CD14-positive monocyte (primary cell): ENCODE results near the gene TFAP2E. TPM values are rescaled to one million over a fixed set of nuclear protein-coding genes. Genes with fewer than 3 reads are reported as not detected.
"Not testable (repeated sequence)": the region's sequence is repeated elsewhere in the genome, so short reads cannot be mapped to it uniquely, and the experiment has no call there.

Source experiments
- DNase-seq, 3 donors: peaks; one replicate each; pipeline ENCODE4 v3.0.0-alpha.2; 2011 to 2022
- H2AFZ ChIP-seq: 2 replicates; pipeline ENCODE4 v1.6.0; 2012; ENCODE audit warnings: mild to moderate bottlenecking, low read depth, low read length, inconsistent platforms; ENCODE audit not compliant: insufficient read depth, poor library complexity, severe bottlenecking
- H3K27ac ChIP-seq, 2 donors: 1 replicate in 1 of 2; 2 replicates in 1 of 2; pipeline ENCODE4 v1.5.1; 2012 to 2013; ENCODE audit warnings: low read length in 2 of 2, control low read depth in 1 of 2, inconsistent platforms in 1 of 2, low read depth in 1 of 2, mild to moderate bottlenecking in 1 of 2
- H3K27me3 ChIP-seq, 2 donors: one replicate each; pipeline versions ENCODE4 v1.6.0 to v1.6.1; 2011 to 2013; ENCODE audit warnings: low read length in 2 of 2; ENCODE audit not compliant: control insufficient read depth in 2 of 2, insufficient read depth in 2 of 2
- H3K36me3 ChIP-seq, 2 donors: replicated peaks in 1 of 2; 1 replicate in 1 of 2; 2 replicates in 1 of 2; pipeline versions ENCODE4 v1.5.1 to v1.6.1; 2012 to 2013; ENCODE audit warnings: low read length in 2 of 2, control low read depth in 1 of 2, inconsistent platforms in 1 of 2, mild to moderate bottlenecking in 1 of 2; ENCODE audit not compliant: insufficient read depth in 2 of 2, control insufficient read depth in 1 of 2
- H3K4me1 ChIP-seq, 2 donors: 1 replicate in 1 of 2; 2 replicates in 1 of 2; pipeline versions ENCODE4 v1.5.1 to v1.6.1; 2012 to 2013; ENCODE audit warnings: low read length in 2 of 2, control low read depth in 1 of 2, inconsistent platforms in 1 of 2, mild to moderate bottlenecking in 1 of 2, moderate library complexity in 1 of 2; ENCODE audit not compliant: insufficient read depth in 2 of 2, control insufficient read depth in 1 of 2
- H3K4me2 ChIP-seq: replicated peaks from 2 replicates; pipeline ENCODE3; 2012; ENCODE audit warnings: low read length, moderate library complexity, mild to moderate bottlenecking; ENCODE audit not compliant: poor library complexity, severe bottlenecking; ENCODE audit errors: extremely low read depth
- H3K4me3 ChIP-seq, 3 experiments: fragments of 200-600 bp in 1 of 3; sonication (generic) in 1 of 3; replicated peaks in 1 of 3; 1 replicate in 2 of 3; 2 replicates in 1 of 3; pipeline ENCODE4 v1.5.1; 2011 to 2013; ENCODE audit warnings: low read length in 3 of 3, mild to moderate bottlenecking in 3 of 3, control low read depth in 2 of 3, low read depth in 2 of 3, inconsistent platforms in 1 of 3, moderate library complexity in 1 of 3
- H3K79me2 ChIP-seq: 2 replicates; pipeline ENCODE4 v1.6.0; 2012; ENCODE audit warnings: mild to moderate bottlenecking, control low read depth, inconsistent platforms, low read length, moderate library complexity; ENCODE audit not compliant: insufficient read depth
- H3K9ac ChIP-seq: 2 replicates; pipeline ENCODE4 v1.6.0; 2017; ENCODE audit warnings: low read length, mild to moderate bottlenecking; ENCODE audit not compliant: insufficient read depth, poor library complexity, severe bottlenecking
- H3K9me3 ChIP-seq, 2 donors: replicated peaks in 1 of 2; 1 replicate in 1 of 2; 2 replicates in 1 of 2; pipeline versions ENCODE4 v1.5.1 to v1.6.1; 2012 to 2013; ENCODE audit warnings: low read length in 2 of 2, control low read depth in 1 of 2; ENCODE audit not compliant: control insufficient read depth in 1 of 2, insufficient read depth in 1 of 2
- H4K20me1 ChIP-seq: 2 replicates; pipeline ENCODE4 v1.6.0; 2012; ENCODE audit warnings: mild to moderate bottlenecking, low read length, control low read depth, moderate library complexity; ENCODE audit not compliant: insufficient read depth
- H3K27ac Mint-ChIP-seq, 7 donors: one replicate each; pipeline ENCODE4 v1.8.0; 2020; ENCODE audit warnings: mild to moderate bottlenecking in 7 of 7, mixed read lengths in 7 of 7, moderate library complexity in 6 of 7, inconsistent platforms in 2 of 7
- H3K27me3 Mint-ChIP-seq, 3 donors: one replicate each; pipeline ENCODE4 v1.8.0; 2021 to 2022; ENCODE audit warnings: low read depth in 3 of 3, mild to moderate bottlenecking in 3 of 3, mixed read lengths in 3 of 3, moderate library complexity in 3 of 3, inconsistent platforms in 1 of 3
- H3K36me3 Mint-ChIP-seq, 2 donors: one replicate each; pipeline ENCODE4 v1.8.0; 2020; ENCODE audit warnings: mixed read lengths in 2 of 2, inconsistent platforms in 1 of 2, mild to moderate bottlenecking in 1 of 2
- H3K4me1 Mint-ChIP-seq: one replicate; pipeline ENCODE4 v1.8.0; 2020; ENCODE audit warnings: mild to moderate bottlenecking, mixed read lengths
- H3K4me3 Mint-ChIP-seq, 2 donors: one replicate each; pipeline ENCODE4 v1.8.0; 2020; ENCODE audit warnings: mild to moderate bottlenecking in 2 of 2, mixed read lengths in 2 of 2, moderate library complexity in 1 of 2
- H3K9me3 Mint-ChIP-seq, 7 donors: one replicate each; pipeline ENCODE4 v1.8.0; 2020 to 2022; ENCODE audit warnings: mixed read lengths in 7 of 7, mild to moderate bottlenecking in 6 of 7, moderate library complexity in 6 of 7, inconsistent platforms in 2 of 7
- WGBS: methylation state at CpG from one replicate; pipeline ENCODE4 v1.1.5; 2013; ENCODE audit warnings: missing lambda C conversion rate; ENCODE audit not compliant: insufficient coverage; 5-methylcytosine and 5-hydroxymethylcytosine counted together
- intact Hi-C, 2 donors: fragments of 100-400 bp; cut with micrococcal nuclease; formaldehyde crosslinking; loops; one replicate each; pipeline versions ENCODE4 v1.15.0 to v1.15.1; 2023
- polyA plus RNA-seq, 3 donors: library from polyadenylated mRNA; depleted of rRNA in 1 of 3; unstranded in 2 of 3; stranded (reverse) in 1 of 3; fragments of 300-500 nt in 2 of 3; fragments of >200 nt in 1 of 3; fragmentation: Illumina TruSeq in 2 of 3; gene quantifications; 1 replicate in 2 of 3; 2 replicates in 1 of 3; pipeline ENCODE4 v1.2.3, GENCODE V29; 2012 to 2021
- TF ChIP-seq, protein P1 (sequence below): fragments of 200-600 bp; IDR thresholded peaks from one replicate; pipeline ENCODE4 v1.8.0; 2022; ENCODE audit warnings: antibody characterized with exemption, mild to moderate bottlenecking

The TFAP2E gene
- polyA plus RNA-seq, 3 donors: 0.77 to 4.5 (median 1.5) TPM

DNA sequence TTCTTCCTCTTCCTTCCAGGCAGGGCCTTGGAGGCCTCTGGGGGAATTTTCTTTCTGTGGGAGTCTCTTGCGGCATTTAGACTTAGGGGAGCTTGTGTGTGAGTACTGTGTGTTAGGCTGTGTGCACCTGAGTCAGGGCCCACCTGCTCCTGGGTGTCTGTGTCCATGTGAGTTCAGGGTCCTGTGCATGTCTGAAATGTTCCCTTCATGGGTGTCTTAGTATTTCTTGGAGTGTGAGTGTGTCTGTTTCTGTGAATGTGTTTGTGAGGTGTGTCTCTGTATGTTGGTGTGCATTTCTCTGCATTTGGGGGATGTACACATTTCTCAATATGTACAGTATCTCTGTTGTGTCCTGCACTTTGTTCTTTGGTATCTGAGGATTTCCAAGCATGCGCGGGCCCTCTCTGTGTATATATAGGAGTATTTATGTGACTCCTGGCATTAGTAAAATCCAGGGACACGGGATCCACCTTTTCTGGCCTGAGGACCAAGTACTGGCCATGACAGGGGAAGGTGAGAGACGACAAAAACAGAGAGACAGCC, 2.4 kb downstream of the TFAP2E start:
- no peak overlapping the region for H2AFZ ChIP-seq
- H3K9ac ChIP-seq: no peak overlapping the region
- H4K20me1 ChIP-seq: no peaks in the 10 kb centered on the region
- peaks cover 6 to 29% of the 10 kb centered on the region in 2 donors for H3K27me3 ChIP-seq
- WGBS: 91% methylated on average over 5 of the region's 5 CpGs
- peak overlapping the region; percentile 22 to 94 for H3K4me3 Mint-ChIP-seq
- TF ChIP-seq, protein P1, sequence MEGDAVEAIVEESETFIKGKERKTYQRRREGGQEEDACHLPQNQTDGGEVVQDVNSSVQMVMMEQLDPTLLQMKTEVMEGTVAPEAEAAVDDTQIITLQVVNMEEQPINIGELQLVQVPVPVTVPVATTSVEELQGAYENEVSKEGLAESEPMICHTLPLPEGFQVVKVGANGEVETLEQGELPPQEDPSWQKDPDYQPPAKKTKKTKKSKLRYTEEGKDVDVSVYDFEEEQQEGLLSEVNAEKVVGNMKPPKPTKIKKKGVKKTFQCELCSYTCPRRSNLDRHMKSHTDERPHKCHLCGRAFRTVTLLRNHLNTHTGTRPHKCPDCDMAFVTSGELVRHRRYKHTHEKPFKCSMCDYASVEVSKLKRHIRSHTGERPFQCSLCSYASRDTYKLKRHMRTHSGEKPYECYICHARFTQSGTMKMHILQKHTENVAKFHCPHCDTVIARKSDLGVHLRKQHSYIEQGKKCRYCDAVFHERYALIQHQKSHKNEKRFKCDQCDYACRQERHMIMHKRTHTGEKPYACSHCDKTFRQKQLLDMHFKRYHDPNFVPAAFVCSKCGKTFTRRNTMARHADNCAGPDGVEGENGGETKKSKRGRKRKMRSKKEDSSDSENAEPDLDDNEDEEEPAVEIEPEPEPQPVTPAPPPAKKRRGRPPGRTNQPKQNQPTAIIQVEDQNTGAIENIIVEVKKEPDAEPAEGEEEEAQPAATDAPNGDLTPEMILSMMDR: no peak
- H3K27ac ChIP-seq: no peak overlapping the region
- intact Hi-C loops: loop anchor here in 1 of 2 donors (10.0 kb wide), 1 partner anchor 69 kb away; the partner anchor contains the start of gene PSMB2
- no peak for DNase-seq
- peaks cover 0 to 8% (median 0%) of the 10 kb centered on the region in 7 donors for H3K9me3 Mint-ChIP-seq
- peaks cover 4% of the 10 kb centered on the region for H3K79me2 ChIP-seq
- H3K27ac Mint-ChIP-seq: no peak overlapping the region
- peaks cover 29 to 38% (median 38%) of the 10 kb centered on the region in 3 donors for H3K27me3 Mint-ChIP-seq
- H3K4me3 ChIP-seq: peak overlapping the region in 1 of 3 experiments; percentile 97
- no peaks in the 10 kb centered on the region for H3K9me3 ChIP-seq
- H3K36me3 ChIP-seq: no peaks in the 10 kb centered on the region
- peak overlapping the region; percentile 99 for H3K4me2 ChIP-seq
- H3K36me3 Mint-ChIP-seq: peaks cover 10 to 28% of the 10 kb centered on the region in 2 donors
- H3K4me1 ChIP-seq: peaks cover 48 to 56% of the 10 kb centered on the region in 2 donors
- H3K4me1 Mint-ChIP-seq: peaks cover 40% of the 10 kb centered on the region

DNA sequence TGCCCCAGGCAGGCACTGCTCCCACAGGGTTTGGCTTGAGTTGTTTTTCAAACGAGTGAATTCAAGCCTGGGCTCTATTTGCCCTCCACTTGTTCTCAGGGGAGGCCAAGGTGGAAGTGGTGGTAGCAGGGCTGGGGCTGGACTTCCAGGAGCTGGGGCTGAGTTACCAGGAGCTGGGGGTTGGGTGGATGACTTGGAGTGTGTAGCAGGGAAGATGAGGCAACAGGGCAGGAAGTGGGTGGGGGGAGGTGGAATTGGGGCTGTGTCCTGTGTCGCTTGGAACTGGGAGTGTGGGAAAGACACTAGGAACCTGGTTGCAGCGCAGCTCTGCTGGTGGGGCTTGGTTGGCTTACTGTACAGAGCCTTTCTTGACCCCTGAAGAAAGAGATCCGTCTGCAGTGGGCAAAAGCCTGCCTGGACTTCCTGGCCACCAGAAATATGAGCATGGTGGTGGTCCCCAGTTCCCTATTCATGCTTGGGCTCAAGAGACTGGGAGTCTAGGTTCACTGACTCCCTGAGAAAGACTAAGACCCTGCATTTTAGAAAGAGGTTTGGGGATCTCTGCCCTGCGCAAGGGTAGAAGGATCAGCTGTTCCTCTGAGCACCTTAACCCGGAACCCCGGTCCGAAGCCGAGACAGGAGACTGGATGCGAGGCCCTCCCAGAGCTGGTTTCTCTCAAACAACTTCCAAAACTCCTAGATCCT, 3.1 kb downstream of the TFAP2E start:
- WGBS: 30% methylated on average over 10 of the region's 10 CpGs
- H3K9me3 ChIP-seq: no peaks in the 10 kb centered on the region
- H3K27me3 ChIP-seq: peaks cover 6 to 29% of the 10 kb centered on the region in 2 donors
- peaks cover 0 to 8% (median 0%) of the 10 kb centered on the region in 7 donors for H3K9me3 Mint-ChIP-seq
- H3K36me3 ChIP-seq: no peaks in the 10 kb centered on the region
- TF ChIP-seq, protein P1: no peak
- peak overlapping the region; percentile 39 to 97 (median 84) for H3K4me3 ChIP-seq
- H3K79me2 ChIP-seq: peaks cover 4% of the 10 kb centered on the region
- no peaks in the 10 kb centered on the region for H4K20me1 ChIP-seq
- peaks cover 7 to 25% of the 10 kb centered on the region in 2 donors for H3K36me3 Mint-ChIP-seq
- peaks cover 27 to 39% (median 38%) of the 10 kb centered on the region in 3 donors for H3K27me3 Mint-ChIP-seq
- peaks cover 48 to 58% of the 10 kb centered on the region in 2 donors for H3K4me1 ChIP-seq
- peak overlapping the region; percentile 99 for H3K4me2 ChIP-seq
- H3K4me1 Mint-ChIP-seq: peaks cover 45% of the 10 kb centered on the region
- peak overlapping the region; percentile 100 for H2AFZ ChIP-seq
- intact Hi-C loops: loop anchor here in 1 of 2 donors (10.0 kb wide), 1 partner anchor 69 kb away; the partner anchor contains the start of gene PSMB2
- H3K4me3 Mint-ChIP-seq: peak overlapping the region; percentile 94 to 96
- no peak overlapping the region for H3K27ac ChIP-seq
- DNase-seq: peak in 1 of 3 donors; percentile 12
- peak overlapping the region in 4 of 7 donors; percentile 10 to 82 (median 52) for H3K27ac Mint-ChIP-seq
- H3K9ac ChIP-seq: peak overlapping the region; percentile 79

DNA sequence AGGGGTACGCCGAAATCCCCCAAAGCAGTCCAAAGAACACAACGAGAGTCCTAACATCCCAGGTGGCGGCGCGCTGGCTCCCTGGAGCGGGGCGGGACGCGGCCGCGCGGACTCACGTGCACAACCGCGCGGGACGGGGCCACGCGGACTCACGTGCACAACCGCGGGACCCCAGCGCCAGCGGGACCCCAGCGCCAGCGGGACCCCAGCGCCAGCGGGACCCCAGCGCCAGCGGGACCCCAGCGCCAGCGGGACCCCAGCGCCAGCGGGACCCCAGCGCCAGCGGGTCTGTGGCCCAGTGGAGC, 3.6 kb downstream of the TFAP2E start:
- not testable (repeated sequence) for H3K36me3 ChIP-seq, H3K9me3 ChIP-seq, H4K20me1 ChIP-seq, DNase-seq, H3K79me2 ChIP-seq, H3K9me3 Mint-ChIP-seq
- Histone ChIP-seq H2AFZ (peak overlapping the region; percentile 100), H3K4me2 (peak overlapping the region; percentile 99), H3K4me3 (peak overlapping the region; percentile 84 to 97 (median 91)), H3K9ac (peak overlapping the region; percentile 79), H3K4me1 (peaks cover 48 to 58% of the 10 kb centered on the region in 2 donors), H3K27me3 (peaks cover 6 to 29% of the 10 kb centered on the region in 2 donors), H3K27ac (peak overlapping the region in 1 of 2 donors; percentile 83)
- Mint-ChIP-seq H3K36me3 (peaks cover 7 to 20% of the 10 kb centered on the region in 2 donors), H3K4me3 (peak overlapping the region; percentile 99 to 100), H3K27me3 (peaks cover 24 to 38% (median 37%) of the 10 kb centered on the region in 3 donors), H3K4me1 (peaks cover 45% of the 10 kb centered on the region), H3K27ac (peak overlapping the region in 4 of 7 donors; percentile 10 to 82 (median 52))
- 8% methylated on average over 36 of the region's 37 CpGs for WGBS
- intact Hi-C loops: loop anchor here in 1 of 2 donors (10.0 kb wide), 1 partner anchor 68 kb away; the partner anchor contains the start of gene PSMB2
